T1000 (cell line): ENCODE measurements around the gene MECR.

Experiments
- DNase-seq: peaks from one replicate; lab custom pipeline; 2025; ENCODE audit warnings: mixed read lengths; lab: John Stamatoyannopoulos, UW

The MECR gene

DNA sequence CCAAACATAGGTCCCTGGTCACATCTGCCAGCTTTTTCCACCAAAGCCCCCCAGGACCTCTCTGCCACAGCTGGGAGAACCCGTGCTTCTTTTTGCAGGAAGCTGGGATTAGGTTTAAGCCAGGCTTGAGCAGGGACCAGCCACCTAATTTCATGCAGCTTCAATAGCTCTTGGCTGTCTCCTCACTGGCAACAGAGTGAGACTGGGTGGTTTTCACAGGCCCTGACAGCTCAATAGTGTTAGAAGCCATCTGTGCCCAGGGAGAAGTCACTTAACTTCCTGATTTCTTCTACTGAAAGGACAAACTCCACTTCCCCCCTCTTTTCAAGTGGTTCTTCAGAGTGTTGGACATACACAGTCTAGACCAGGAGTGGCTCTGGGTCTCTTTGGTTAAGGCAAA is 28.7 kb downstream of the MECR start:
- DNase-seq, result no peak

DNA sequence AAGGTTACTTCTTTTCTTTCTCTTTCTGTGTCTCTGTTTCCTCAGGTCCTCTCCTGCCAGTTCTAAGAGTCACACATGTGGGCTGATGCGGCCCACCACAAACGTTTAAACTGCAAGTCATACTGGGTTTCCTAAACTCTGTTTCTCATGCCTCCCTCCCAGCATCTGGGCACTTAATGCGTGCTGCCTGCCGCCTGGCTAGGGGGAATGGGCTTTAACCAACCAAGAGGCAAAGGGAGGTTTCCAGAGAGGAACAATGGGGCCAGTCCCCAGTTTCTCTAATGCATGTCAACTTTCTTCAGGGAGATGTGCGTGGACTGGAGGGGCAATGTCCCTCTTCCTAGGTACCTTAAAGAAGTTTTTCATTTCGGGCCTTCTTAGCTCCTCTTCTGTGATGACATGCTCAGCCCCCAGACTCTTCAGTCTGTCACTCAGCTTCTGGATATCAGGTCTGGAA is 29.1 kb downstream of the MECR start:
- DNase-seq, result no peak

DNA sequence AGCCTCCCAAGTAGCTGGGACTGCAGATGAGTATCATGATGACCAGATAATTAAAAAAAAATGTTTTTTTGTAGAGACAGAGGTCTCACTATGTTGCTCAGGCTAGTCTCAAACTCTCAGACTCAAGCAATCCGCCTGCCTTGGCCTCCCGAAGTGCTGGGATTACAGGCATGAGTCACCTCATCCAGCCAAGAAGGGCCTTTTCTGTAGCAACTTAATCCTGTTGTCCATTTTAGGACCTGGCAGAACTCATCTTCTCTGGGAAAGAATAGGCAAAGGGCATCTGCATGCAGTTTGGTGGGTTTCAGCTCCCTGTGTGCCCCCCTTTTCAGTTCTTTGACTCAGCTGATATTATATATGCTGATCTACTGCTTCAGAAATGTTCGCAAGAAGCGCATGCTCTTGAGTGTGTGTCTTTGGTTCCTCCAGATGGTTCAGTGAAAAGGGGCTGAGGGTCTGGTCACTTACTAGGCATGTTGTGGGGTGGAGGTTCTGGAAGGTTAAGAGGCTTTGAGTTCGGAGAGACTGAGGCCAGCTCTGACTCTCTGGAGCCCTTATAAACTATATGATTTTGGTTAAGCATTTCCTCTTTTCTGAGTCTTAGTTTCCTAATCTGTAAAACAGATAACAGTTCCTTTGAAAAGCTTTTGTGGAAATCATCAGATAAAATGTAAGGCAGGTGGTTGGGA is 29.7 kb downstream of the MECR start:
- no peak for DNase-seq

DNA sequence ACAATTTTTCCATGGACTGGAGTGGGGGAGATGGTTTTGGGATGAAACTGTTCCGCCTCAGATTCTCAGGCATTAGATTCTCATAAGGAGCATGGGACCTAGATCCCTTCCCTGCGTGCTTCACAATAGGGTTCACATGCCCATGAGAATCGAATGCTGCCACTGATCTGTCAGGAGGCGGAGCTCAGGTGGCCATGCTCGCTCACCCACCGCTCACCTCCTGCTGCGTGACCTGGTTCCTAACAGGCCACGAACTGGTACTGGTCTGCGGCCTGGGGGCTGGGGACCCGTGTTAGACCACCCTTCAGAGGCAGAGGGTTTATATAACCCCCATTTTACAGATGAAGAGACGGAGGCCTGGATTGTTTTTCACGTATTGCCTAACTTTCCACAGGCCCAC is 32.7 kb downstream of the MECR start:
- no peak for DNase-seq

DNA sequence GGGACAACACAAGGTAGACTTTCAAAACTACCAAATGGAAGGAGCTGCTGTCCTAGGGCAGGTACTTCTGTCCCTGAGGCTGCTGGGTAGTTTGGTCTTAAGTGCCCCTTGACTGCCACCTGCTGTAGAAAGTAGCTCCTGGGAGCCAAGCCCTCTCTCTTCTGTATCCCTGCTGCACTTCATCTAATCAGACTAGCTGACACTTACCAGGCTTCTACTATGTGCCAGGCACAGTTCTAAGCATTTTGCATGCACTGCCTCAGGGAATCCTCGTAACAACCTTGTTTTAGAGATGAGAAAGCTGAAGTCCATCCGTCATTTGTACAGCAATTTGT is 33.2 kb downstream of the MECR start:
- no peak for DNase-seq

DNA sequence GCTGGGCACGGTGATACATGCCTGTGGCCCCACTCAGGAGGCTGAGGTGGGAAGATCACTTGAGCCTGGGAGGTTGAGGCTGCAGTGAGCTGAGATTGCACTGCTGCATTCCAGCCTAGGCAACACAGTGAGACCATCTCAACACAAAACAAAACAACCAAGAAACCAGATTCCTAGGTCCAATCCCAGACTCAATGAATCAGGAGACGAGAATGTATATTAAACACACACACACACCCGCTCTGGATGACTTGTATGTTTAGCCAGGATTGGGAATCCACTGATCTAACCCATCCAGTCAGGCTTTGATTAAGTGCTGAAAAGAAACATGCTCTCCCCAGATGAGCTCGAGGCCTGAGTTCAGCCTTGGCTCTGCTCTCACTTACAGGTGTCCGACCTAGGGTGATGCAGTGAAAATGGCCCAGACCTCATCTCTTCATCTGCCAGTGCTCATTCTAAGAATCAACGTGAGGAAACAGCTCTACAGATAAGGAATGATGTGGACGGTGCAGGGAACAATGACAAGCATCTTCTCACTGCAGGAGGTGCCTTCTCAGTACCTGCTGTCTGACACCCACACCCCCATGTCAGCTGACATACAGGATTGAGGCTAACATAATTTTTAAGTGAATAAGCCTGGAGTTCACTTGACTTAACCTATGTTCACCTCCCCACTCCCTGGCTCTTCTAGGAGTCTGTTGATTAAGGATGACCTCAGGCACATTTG is 33.7 kb downstream of the MECR start:
- DNase-seq, result no peak

DNA sequence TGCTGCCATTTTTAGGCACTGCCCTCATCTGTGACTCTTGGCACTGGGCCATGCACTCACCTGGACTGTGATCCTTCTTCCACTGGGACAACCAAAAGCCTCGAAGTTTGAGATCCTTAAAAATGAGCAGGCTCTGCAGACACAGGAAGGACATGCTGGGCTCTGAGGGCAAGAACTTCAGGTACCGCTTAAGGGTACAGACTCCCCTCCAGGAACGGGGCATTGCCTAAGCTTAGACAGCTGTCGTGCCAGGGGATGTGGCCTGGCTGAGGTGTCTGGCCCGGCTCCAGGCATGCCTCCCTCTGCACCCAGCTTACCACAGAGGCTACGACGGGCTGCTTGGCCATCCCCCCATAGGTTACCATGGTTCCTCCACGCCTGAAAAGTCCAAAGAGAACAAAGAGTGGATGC is 34.8 kb downstream of the MECR start:
- no peak for DNase-seq

DNA sequence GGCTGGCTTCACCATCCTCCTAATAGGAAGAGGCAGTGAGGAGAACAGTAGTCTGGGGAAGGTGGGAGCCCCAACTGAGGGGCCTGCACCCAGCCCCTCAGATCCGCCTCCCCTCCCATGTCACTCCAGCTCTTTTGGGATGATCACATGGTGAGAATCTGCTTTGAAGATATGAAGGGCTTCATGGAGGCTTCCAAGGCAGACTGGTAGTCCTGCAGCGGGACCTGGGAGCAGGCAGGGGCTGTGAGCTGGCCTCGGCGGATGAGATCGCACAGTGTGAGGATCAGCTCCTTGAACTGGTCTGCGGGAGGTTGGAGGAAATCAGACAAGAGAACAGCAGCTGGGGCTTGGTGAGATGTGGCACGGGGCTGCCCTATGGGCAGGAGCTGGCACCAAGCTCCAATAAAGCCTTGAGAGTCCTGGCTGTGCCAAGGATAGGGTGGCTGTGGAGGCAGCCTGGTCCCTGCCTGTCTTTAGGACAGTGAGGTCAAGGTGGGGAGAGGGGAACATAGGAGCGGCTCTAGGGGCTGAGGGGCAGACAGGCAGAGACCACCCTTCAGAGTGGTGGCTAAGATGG is 36.8 kb downstream of the MECR start:
- DNase-seq, result no peak

DNA sequence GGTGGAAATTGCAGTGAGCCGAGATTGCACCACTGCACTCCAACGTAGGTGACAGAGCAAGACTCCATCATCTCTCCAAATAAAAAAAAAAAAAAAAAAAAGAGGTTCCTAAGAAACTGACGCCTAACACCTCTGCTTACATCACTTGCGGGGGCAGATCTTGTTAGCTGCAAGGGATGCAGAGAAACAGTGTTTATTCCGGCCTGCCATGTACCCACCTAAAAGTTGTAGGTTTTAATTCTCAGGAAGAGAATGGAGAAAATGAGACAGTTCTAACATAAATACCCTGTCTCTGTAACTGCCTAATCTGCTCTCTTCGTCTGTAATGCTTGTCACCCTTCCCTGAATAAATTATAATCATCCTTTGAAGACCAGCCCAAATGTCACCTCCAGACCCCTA is 40.0 kb downstream of the MECR start:
- DNase-seq, result no peak

DNA sequence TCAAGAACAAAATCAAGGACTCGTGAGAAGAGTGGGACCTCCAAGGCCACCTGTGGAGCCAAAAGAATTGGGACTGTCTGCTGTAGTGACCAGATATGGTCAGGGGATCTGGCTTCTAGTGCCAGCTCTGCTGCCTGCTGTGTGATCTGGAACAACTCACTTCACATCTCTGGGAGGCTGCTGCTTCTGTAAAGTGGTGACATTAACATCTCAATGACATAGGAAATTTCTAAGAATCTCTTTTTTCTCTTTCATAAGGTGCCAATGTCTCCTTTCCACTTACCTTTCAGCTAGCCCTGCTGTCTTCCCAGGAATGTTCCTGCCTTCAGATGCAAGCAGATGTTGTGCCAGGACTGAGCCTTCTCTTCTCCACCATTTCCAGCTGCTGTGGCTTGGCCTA is 44.0 kb downstream of the MECR start:
- no peak for DNase-seq

DNA sequence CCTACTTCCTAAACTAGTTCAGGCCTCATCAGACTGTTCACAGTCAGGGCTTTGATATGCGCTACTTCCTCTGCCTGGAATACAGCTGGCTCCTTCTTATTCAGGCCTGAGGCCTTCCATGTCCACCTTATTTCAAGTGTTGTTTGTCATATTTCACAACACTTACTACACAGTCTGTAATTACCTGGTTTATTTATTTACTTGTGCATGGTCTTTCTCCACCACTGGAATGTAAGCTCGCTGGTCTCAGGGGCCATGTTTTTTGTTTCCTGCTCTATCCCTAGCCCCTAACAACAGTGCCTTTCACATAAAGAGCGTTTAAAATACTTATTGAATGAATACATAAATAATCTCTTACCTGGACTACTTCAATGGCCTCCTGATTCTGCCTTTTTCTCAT is 44.5 kb downstream of the MECR start:
- no peak for DNase-seq

DNA sequence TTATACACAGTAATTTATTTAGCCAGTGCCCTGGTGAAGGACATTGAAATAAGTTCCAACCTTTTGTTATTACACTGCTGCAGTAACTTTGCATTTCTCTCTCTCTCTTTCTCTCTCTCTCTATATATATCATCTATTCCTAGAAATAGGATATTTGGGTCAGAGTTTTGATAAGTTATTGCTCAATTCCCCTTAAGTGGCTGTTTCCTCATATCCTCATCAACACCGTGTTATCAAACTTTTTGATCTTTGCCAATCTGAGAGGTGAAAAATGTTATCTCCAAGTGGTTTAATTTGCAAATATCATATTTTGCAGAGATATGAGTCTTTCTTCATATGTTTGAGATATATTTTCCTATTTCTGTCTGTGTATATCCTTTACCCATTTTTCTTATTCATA is 47.4 kb downstream of the MECR start:
- no peak for DNase-seq

DNA sequence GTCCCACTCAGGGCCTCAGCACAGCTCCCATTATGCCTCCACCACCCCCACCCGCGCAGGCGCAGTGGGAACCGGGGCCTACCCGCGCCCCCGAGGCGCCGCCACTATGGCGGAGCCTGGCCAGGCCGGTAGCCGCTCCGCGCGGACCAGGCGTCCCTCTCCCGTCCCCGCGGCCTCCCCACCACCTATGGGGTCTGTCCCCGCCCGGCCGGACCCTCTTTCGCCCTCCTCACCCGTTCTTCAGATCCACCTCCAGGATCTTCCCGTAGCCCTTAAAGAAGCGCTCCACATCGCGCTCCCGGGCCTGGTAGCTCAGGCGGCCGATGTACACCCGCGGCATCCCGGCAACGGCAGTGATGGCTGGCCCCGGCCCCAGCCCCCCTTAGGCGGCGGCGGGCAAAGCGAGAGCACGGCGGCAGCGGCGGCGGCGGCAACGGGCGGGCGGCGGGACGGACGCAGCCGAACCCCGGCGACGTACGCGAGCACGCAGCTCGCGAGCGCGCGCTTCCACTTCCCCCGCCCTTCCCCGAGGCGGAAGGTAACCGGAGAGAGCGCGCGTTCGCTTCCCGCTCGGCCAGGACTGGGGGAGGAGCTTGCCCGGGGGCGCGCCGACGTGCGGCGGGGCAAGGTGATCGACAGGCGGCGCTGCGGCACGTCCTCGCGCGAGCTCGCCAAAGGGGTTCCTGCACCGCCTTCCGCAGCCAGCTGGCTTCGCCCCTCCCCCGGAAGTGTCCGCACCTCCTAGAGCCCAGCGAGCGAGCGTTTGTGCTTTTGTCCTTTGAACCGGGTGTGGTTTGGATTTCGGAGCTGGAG is 49.1 kb downstream of the MECR start, which contains the start of gene SRSF4:
TSS of gene SRSF4 (minus strand) at position 488 of the 813 bp plus-strand sequence. CDS start at position 340, 148 bp downstream.
- peak; percentile 99 for DNase-seq

DNA sequence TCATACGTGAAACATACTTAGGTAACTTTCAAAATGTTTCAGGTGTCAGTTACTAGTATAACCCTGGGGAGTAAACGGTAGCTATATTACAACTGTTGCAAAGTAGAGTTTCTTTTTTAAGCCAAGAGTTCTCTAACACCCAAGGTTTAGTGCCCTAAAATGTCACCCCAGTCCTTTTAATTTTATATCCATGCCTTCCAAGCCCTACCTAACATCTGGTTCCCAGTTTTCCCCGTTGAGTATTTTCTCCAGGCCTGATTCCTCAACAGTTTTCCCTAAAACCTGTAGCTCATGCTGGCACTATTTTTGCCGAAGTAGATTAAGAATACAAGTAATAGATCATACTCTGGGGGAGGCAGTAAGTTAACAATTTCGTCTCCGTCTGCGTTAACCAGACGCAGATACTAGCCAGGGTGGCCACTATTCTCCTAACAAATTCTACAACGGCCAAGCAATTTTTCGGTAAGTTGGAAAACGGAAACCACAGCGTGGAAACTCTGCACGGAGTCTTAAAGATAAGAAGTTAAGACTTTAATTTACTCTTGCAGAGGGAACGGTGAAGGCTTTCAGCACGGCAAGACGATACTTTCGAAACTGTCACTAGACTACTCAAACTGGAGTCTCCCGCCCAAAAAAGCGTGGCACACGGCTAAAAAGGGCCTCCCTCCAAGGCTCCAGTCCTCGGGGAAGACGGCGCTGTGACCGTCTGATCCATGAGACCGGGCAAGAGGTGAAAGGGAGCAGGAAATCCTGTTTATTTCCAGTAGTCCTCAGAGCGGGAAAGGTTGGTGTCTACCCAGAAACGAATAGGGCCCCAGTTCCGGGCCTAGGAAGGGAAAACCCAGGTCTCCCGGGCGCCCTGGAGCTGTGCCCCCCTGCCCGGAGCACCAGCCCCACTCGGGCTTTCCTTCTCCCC is 50.0 kb downstream of the MECR start:
- no peak for DNase-seq

DNA sequence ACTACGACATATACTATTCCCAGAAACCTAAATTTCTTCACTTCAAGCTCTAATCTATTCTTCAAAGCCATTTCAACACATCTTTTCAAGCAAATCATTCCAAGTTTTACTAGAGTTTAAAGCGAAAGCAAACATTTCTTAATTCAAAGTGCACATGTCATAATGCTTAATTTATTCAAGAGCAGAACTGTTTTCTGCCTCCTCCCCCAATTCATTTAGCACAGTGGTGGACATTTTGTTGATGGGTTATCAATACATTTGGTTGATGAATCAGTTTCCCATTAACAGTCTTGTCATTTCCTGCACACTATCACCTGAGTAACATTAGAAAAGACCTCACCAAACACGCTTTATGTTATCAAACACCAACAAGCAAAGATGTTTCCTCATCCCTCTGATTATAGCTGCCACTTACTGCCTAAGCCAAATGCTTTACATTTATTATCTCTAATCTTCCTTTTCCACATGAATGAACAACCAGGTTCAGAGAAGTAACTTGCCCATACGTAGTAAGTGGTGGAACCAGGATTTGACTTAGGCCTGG is 51.0 kb downstream of the MECR start:
- DNase-seq, result no peak

DNA sequence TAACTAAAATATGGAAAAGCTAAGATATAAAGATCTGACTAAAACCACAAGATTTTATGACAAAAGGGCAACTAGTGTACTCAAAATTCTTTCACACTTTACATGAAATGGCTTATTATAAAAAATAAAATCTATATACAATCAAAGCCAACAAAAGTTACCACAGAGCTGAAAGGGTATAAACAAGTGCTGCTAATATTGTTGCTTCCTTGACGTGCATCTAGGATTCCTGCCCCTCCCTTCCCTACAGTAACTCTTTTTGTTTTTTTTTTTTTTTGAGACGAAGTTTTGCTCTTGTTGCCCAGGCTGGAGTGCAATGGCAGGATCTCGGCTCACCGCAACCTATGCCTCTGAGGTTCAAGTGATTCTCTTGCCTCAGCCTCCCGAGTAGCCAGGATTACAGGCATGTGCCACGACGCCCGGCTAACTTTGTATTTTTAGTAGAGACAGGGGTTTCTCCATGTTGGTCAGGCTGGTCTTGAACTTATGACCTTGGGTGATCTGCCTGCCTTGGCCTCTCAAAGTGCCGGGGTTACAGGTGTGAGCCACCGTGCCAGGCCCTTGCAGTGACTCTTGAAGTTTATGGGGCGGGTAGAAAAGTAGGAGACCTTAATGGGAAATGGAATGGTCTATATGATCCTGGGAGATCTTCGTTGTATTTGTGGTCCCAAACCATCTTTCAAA is 53.6 kb downstream of the MECR start:
- no peak for DNase-seq

DNA sequence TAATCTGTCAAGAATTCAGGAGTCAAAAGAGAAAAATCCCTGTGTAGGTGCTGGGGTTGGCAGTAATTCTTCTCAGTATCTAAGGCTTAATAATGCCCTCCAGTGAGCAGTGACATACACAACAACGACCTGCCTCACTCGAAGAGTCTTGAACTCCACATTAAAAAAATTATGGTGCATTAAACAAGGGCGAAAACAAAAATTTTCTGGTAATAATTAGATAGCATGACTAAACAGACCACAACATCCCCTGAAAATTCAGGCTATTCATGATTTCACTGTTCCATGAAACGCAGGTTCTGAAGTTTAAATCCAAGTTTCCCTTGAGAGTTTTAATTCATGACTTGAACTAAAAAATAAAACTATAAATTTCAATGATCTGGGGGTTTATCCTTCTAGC is 54.2 kb downstream of the MECR start:
- DNase-seq, result no peak

DNA sequence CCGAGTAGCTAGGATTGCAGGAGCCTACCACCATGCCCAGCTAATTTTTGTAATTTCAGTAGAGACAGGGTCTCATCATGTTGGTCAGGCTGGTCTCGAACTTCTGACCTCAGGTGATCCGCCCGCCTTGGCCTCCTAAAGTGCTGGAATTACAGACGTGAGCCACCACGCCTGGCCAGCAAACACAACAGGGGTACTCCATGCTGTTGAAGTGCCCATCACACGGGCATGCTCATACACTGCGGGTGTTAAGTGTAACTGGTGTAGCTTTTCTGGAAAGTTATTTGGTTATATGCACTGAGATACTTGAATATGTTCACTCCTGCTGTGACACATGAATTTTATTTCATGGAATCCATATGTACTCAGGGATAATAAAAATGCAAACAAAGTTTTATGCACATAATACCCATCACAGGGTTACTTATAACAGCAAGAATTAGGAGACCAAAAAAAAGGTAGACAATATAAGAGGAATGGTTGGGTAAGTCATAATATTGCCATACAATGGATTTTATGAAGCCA is 58.3 kb downstream of the MECR start:
- DNase-seq, result no peak

DNA sequence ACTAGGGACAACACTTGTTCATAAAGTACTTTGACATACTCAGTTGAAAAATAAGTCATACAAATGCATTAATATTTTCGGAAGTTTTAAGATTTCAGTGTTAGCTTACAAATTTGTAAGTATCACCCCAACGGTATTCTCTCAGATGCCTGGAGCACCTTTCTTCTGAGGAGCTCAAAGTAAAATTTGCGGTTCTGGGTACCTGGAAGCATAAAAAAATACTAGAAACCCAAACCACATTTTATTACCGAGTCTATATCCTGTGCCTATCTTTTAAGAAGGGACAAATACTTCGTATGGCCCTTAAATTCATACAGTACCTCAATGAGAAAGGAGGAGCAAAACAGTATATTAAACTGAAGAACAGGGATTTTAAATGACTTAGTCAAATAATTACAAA is 59.2 kb downstream of the MECR start:
- DNase-seq, result no peak

DNA sequence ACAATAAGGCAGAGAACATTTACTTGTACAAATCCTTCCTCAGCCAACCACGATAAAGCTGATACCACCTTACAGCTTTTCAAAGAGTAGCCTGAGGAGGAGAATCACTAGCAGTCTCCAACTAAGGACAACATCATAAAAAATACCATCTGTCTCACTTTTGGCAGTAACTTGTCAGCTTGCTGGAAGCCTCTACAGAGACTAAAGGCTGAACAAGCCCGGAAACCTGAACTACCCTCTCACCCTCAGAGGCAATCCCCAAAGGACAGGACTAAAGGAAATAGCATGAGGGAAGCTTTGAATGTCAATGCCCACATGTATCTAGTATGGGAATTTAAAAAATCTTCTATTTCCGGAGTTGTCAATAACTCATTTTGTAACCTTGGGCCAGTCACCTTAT is 59.6 kb downstream of the MECR start:
- DNase-seq, result no peak
